ENCODE data around the gene ENTHD1.

Gene ENTHD1, protein sequence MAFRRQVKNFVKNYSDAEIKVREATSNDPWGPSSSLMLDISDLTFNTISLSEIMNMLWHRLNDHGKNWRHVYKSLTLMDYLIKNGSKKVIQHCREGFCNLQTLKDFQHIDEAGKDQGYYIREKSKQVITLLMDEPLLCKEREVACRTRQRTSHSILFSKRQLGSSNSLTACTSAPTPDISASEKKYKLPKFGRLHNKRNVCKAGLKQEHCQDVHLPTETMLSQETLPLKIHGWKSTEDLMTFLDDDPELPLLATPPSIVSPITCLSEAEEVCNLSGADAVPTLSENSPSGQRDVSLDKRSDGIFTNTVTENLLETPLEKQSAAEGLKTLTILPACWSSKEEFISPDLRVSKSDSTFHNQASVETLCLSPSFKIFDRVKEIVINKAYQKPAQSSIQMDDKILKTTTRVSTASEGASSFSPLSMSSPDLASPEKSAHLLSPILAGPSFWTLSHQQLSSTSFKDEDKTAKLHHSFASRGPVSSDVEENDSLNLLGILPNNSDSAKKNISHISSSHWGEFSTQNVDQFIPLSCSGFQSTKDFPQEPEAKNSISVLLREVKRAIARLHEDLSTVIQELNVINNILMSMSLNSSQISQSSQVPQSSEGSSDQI

DNA sequence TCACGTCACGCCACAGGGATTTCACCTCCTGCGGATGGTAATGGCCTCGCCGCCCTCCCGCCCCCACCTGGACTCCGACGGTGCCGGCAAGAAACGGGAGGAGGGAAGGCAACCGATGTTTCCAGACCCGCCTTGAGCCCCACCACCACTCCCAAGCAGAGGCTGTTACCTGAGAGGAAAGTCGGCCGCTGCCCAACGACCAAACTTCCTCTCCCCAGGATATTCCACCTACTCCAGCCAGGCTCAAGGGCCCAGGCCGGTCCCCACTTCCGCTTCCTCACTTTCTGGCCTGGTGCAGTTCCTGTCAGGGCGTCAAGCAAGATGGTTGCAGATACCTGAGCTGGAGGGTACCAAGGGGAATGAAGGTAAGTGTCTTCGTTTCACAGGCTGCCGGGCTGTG lies at the start of gene ENTHD1:
ENTHD1 (minus strand) TSS at position 235 of the 400 bp plus-strand sequence. CDS start 6,012 bp downstream, outside the sequence.
- DNase-seq: no peak
- intact Hi-C loops (cut with DNase I): no loop called here

- intact Hi-C loops (cut with DNase I): no loop called here
- DNase-seq: no peak
Observed at GRCh38 chr22:39943337-39943736, 49.8 kb upstream of the ENTHD1 start.

GRCh38 chr22:39942439-39943230 lies 49.1 kb upstream of the ENTHD1 start:
- intact Hi-C loops (cut with DNase I): no loop called here
- no peak for DNase-seq

DNA sequence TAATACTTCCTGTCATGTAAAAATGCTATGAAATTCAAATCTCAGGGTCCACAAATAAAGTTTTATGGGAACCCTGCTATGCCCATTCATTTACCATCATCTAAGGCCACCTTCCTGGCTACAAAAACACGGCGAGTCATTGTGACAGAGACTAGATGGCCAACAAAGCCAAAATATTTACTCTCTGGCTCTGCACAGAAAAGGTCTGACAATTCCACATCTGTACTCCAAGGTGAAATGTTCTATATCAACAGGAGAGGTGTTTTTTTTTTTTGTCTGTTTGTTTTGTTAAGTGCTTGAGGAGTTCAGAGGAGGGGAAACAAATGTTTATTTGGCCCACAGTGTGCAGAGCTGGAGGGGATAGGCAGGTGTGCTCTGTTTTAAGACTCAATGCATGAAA lies 48.0 kb upstream of the ENTHD1 start:
- intact Hi-C loops (cut with DNase I): no loop called here
- no peak for DNase-seq

- intact Hi-C loops (cut with DNase I): no loop called here
- DNase-seq: peak in 5 of 42 donors; percentile 10 to 58 (median 41)
Observed at GRCh38 chr22:39940757-39941305, 47.3 kb upstream of the ENTHD1 start.

- DNase-seq: no peak
- intact Hi-C loops (cut with DNase I): no loop called here
Observed at GRCh38 chr22:39939830-39940229, 46.3 kb upstream of the ENTHD1 start.

DNA sequence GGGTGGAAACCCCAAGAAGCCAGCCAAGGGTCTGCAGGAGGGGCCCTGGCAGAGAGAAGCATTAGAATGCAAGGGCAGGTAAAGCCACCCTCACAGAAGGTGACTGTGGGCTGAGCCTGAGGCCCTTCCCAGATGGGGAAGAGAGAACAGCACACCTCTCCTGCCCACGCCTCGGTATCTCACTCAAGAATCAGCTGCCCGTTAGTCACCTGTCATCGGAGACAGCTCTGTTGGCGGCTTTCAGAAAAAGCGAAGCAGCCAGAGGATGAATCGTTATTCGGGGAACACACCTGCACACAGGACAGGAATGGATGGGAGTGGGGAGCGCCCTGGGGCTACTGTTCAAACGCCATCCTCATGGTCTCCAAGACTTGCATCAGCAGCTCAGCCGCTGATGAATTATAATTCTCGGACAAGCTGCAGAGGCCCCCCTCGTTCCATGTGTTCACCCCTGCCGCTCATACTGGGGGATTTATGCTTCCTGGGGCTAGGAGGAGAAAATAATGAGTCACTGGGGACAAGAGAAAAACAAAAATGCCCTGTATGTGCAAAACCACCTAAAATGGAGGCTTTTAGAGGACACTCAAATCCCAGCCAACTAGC lies 45.0 kb upstream of the ENTHD1 start:
- intact Hi-C loops (cut with DNase I): no loop called here
- peak in 12 of 42 donors; percentile 10 to 46 (median 25) for DNase-seq

GRCh38 chr22:39937906-39938305 lies 44.3 kb upstream of the ENTHD1 start:
- intact Hi-C loops (cut with DNase I): no loop called here
- no peak for DNase-seq

DNA sequence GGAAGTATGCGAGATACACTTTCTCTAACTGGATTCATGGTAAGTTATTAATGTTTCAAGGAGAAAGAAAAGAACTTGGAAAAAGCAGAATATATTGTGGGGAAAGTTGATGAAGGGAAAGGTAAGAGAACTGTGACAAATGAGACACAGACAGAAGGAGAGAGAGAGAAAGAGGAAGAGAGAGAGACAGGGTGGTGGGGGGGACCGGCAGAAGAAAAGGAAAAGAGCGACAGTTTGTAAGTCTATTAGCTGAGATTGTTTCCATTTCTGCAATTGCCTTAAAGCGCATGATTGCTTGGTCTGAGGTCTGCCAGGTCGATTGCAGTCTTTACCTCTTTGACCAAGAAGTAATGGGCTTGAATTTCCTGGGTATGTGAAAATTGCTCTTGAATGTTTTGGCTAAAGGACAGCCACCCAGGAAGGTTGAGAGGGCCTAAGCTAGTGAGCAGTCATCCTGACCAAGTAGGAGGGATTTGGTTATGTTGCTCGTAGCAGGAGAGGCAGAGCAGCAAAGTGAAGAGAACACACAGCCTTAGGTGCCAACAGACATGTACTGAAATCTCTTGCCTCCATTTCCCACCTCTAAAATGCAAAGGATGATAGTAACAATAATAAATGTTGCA lies 43.1 kb upstream of the ENTHD1 start:
- intact Hi-C loops (cut with DNase I): no loop called here
- DNase-seq: no peak

GRCh38 chr22:39935612-39936011 lies 42.1 kb upstream of the ENTHD1 start:
- no peak for DNase-seq

GRCh38 chr22:39935116-39935515 lies 41.6 kb upstream of the ENTHD1 start:
- intact Hi-C loops (cut with DNase I): no loop called here

More at GRCh38 chr22:39935612-39936011, 42.1 kb upstream of the ENTHD1 start:
- intact Hi-C loops (cut with DNase I): no loop called here

GRCh38 chr22:39933741-39934140 lies 40.2 kb upstream of the ENTHD1 start:
- no peak for DNase-seq
- intact Hi-C loops (cut with DNase I): no loop called here

More at GRCh38 chr22:39935116-39935515, 41.6 kb upstream of the ENTHD1 start:
- peak in 9 of 42 donors; percentile 12 to 51 (median 39) for DNase-seq

DNA sequence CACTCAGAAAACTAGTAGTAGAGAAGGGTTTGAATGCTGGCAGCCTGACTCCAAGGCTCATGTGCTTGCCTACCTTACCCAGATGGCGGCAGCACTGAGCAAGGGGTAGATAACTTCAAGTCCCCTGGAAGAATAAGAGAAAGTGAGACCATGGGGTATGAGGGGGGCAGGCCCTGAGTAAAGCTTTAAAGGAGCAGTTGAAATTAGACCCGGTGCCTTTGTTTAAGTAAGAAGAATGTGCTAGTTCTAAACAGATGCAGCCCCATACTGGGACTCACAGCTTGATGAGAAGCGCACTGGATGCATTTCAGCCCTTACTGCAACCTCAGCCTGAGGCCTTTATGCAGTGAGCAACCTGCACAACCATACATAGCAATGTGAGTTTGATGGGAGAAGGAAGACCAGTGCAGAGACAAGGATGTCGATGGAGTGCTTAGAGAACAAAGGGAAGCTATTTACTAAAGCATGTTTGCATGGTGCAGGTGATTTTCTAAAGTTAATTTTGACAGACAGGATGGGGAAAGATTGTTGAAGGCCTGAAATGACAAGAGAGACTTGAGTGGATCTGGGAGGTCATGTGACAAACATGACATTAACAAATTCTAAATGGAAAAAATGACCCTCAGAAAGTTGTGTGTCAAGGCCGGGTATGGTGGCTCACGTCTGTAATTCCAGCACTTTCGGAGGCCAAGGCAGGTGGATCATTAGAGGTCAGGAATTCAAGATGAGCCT lies 39.5 kb upstream of the ENTHD1 start:
- DNase-seq: peak in 1 of 42 donors; percentile 32
- intact Hi-C loops (cut with DNase I): no loop called here

DNA sequence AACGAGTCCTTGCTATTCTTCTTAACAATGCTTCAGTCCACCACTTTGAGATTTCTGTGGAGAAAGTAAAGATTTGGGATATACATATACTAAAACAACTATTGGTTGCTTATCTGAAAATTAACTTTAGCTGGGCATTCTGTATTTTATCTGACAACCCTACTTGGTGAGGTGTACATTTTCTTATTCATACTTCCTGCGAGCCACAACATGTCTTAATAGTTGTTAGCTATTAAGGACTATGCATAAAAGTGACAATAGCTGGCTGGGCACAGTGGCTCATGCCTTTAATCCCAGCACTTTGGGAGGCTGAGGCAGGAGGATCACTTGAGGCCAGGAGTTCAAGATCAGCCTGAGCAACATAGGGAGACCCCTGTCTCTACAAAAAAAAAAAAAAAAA lies 38.6 kb upstream of the ENTHD1 start:
- no peak for DNase-seq
- intact Hi-C loops (cut with DNase I): no loop called here

DNA sequence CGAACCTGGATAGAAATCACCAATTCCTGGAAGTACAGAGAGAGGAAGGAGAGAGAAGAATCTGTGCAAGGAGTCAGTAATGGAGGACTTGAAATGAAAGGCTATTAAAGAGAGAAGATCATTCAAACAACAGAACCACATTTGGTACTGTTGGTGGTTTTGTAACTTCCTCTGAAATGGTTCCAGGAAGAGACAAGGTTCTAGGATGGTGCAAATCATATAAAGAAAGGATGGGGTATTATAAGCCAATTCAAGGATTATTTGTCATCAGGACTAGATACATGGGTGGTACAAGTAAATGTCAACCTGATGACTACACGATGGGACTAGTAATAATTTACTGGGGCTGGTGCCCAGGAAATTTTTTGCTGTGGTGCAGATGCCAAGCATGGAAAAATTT lies 37.7 kb upstream of the ENTHD1 start:
- intact Hi-C loops (cut with DNase I): no loop called here
- DNase-seq: no peak

DNA sequence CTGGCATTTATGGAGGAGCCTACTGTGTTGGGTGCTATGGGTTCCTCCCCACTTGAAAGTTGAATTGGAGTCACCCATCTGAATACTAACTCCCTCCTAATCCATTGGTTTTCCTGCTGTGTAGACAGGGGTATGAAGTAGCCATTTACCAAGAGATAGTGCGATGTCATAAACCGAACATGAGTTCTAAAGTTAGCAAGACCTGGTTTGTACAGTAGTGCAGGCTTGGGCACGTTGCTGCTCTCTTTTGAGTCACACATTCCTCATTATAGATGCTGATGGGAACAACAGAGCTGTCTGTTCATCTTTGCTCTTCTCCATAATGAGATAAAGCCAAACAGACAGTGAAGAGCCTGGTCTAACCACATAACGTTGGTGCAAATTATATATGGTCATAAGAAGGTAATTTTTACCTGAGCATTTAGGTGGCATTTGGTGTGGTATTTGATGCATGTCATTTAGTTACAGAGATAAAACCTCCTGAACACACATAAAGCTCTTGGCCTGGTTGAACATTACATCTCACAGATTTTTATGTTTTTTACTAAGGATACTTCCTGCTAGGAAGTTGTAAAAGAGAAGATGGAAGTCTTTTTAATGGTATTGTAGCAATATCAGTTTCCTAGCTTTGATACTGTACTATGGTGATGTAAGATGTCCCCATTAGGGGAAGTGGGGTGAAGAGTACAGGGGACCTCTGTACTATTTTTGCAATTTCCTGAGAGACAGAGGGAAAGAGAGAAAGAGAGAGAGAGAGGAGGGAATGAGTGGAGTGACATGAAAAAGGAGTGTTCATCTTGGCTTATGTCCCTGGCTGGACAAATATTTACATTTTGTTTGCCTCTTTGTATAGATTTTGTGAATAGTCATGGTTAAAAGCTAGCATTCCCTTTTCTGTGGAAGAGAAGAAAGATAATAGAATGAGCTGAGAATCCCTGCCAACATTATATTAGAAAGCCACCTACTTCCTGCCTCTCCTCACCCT lies 35.3 kb upstream of the ENTHD1 start:
- no peak for DNase-seq
- intact Hi-C loops (cut with DNase I): no loop called here

GRCh38 chr22:39927544-39927943 lies 34.0 kb upstream of the ENTHD1 start:
- DNase-seq: no peak
- intact Hi-C loops (cut with DNase I): no loop called here

Data from head of caudate nucleus (tissue), 42 donors.